HT1080 (cell line): ENCODE results near the gene SLC34A3. TPM values are rescaled to one million over a fixed set of nuclear protein-coding genes. Genes with fewer than 3 reads are reported as not detected.

Experiments used
- DNase-seq: peaks from one replicate; pipeline ENCODE4 v3.0.0-alpha.2; 2015; ENCODE audit warnings: low read depth
- total RNA-seq: library from RNA; depleted of rRNA; stranded (reverse); fragments of >200 nt; shearing (Covaris generic); gene quantifications from 2 replicates; pipeline ENCODE4 v1.2.3, GENCODE V29; 2014; rRNA removed

SLC34A3 gene
- total RNA-seq, 1 experiment from 2014 or later = not detected

GRCh38 chr9:137275203-137275587, 44.5 kb downstream of the SLC34A3 start:
- no peak for DNase-seq

DNA sequence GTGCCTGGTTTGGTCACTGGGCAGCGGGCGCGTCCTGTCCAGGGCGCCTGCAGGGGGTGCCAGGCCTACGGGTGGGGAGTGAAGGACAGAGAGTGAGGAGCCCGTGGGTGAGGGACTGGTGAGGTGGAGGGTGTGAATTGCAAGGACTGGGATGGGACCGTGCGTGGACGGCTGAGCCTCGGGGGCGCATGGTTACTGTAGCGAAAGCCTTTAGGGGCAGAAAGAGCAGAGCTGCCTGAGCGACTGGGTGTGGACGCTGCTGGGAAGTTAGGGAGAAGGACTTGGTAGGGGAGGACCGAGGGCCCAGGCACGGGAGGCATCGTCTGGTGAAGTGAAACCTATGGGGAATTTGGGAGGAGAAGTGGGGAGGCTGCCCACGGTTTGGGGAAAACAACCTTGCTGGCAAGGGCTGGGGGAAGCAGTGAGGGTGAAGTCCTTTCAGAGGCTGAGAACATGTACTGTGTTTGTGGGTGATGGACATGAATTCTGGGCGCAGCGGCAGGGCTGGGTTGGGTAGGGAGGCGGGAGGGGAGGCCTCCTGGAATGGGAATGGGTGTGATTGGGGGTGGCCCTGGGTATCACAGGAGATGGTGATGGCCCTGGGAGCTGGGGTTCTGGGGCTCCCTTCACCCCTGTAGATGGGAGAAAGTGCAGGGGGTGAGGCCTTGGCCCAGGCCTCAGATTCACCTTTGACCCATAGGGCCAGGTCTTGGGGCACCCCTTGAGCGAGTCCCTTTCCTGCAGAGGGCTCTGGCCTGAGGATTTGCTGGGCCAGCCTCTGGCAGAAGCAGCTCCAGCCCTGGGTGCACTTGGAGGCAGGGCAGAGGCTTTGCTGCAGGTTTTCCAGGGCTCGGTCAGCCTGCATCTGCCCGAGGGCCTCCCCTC, 45.1 kb downstream of the SLC34A3 start:
- DNase-seq = no peak

GRCh38 chr9:137276473-137277328, 46.0 kb downstream of the SLC34A3 start:
- peak; percentile 78 for DNase-seq

- DNase-seq = peak; percentile 96
Measured at GRCh38 chr9:137277329-137278041, 46.8 kb downstream of the SLC34A3 start, which contains the start of gene TOR4A. Gene TOR4A, plus strand, starts transcription at chr9:137277726. Its CDS starts 964 bp downstream, at chr9:137278690.

DNA sequence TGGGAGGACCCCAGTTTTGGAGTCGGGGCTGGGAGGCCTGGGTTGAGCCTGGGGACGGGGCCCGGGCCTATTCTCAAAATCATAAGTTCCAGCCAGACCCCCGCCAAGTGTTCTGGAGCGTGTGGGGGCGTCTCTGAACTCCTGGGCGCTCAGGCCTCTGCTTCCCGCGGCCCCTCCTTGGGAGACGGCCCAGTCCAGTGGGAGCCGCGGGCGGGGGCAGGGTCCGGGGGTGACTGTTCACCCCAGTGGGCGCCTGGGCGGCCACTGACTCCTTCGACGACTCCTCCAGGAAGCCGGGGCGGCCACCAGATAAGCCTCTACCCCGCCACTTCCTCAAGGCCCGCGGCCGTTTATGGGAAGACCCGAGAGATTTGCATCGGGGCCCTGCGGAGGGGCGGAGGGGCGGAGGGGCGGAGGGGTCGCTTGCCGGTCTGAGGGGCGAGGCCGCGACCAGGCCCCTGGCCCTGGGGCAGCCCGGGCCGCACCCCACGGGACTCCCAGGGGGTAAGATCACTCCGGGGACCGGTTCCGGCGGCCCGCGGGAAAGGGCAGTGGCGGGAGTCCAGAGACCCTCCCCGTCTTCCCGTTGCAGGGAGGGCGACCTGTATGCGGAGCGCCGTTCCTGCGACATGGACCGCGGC, 47.5 kb downstream of the SLC34A3 start:
- DNase-seq = no peak

- no peak for DNase-seq
Measured at GRCh38 chr9:137278721-137279711, 48.3 kb downstream of the SLC34A3 start.

- DNase-seq = no peak
Measured at GRCh38 chr9:137279741-137280473, 49.2 kb downstream of the SLC34A3 start.

DNA sequence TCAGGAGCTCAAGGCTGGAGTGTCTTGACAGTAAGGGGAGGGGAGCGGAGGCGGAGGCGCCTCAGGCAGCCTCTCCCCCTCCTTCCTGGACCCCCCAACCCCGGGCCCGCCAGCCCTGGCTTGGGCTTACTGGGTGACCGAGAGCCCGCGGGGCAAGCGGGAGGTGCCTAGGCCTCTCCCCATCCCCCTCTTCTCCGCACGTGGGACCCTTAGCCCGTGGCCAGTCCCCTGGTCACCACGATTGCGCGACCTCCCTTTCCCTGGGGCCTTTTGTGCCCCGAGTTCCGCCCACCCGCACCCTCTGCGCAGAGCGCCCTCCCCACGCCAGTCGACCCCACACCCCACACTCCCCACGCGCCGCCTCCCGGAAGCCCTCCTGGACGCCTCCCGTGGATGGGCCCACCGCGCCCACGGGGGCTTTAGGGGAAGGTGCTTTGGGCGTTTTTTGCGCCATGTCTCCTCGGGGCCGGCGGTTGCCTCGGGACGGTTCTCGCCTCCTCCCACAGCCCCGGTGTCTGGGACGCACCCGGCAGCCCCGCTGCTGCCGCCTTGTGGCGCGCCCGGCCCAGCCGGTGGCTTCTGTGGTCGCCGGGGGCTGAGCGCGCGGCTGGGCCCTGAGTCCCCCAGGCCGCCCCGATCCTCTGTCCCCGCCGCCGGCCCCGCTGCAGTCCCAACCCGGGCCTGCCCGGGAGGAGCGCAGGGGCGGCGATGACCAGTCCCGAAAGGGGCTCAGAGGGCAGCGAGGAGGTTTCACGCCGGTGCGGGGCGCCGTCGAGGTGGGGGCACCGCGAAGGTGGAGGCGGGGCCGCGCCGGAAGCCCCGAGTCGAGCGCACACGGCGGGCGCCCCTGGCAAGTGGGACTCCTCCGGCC, 50.0 kb downstream of the SLC34A3 start:
- DNase-seq = no peak

- DNase-seq = no peak
Measured at GRCh38 chr9:137281345-137282116, 50.8 kb downstream of the SLC34A3 start.

Other genes starting within 250 kb of the SLC34A3 start
- not detected in 2 replicates for gene LCNL1, start 247.9 kb upstream of the SLC34A3 start, total RNA-seq
- gene PAXX, start 238.5 kb upstream of the SLC34A3 start, total RNA-seq = 68.0 and 77.8 TPM in 2 replicates
- 1.0 and 1.7 TPM in 2 replicates for gene CLIC3, start 234.3 kb upstream of the SLC34A3 start, total RNA-seq
- 7.5 and 9.0 TPM in 2 replicates for gene ABCA2, start 202.7 kb upstream of the SLC34A3 start, total RNA-seq
- gene FUT7, start 198.8 kb upstream of the SLC34A3 start, total RNA-seq = not detected in 2 replicates
- 31.5 and 39.2 TPM in 2 replicates for gene NPDC1, start 184.7 kb upstream of the SLC34A3 start, total RNA-seq
- gene ENTPD2, start 176.8 kb upstream of the SLC34A3 start, total RNA-seq = not detected in 2 replicates
- 58.5 and 69.2 TPM in 2 replicates for gene SAPCD2, start 160.3 kb upstream of the SLC34A3 start, total RNA-seq
- 12.0 and 15.6 TPM in 2 replicates for gene UAP1L1, start 153.4 kb upstream of the SLC34A3 start, total RNA-seq
- 56.1 and 59.3 TPM in 2 replicates for gene MAN1B1, start 143.9 kb upstream of the SLC34A3 start, total RNA-seq
- gene DPP7, start 116.2 kb upstream of the SLC34A3 start, total RNA-seq = 43.8 and 45.5 TPM in 2 replicates
- not detected in 2 replicates for gene GRIN1, start 91.7 kb upstream of the SLC34A3 start, total RNA-seq
- not detected in 2 replicates for gene LRRC26, start 60.9 kb upstream of the SLC34A3 start, total RNA-seq
- gene TMEM210, start 58.8 kb upstream of the SLC34A3 start, total RNA-seq = not detected in 2 replicates
- 18.5 and 27.2 TPM in 2 replicates for gene ANAPC2, start 42.3 kb upstream of the SLC34A3 start, total RNA-seq
- gene SSNA1, start 42.2 kb upstream of the SLC34A3 start, total RNA-seq = 101 and 138 TPM in 2 replicates
- gene TPRN, start 30.2 kb upstream of the SLC34A3 start, total RNA-seq = 12.0 and 13.6 TPM in 2 replicates
- gene TMEM203, start 25.3 kb upstream of the SLC34A3 start, total RNA-seq = 63.4 and 65.8 TPM in 2 replicates
- gene NDOR1, start 25.2 kb upstream of the SLC34A3 start, total RNA-seq = 17.9 and 26.2 TPM in 2 replicates
- gene RNF208, start 8.7 kb upstream of the SLC34A3 start, total RNA-seq = 0.10 and 0.96 TPM in 2 replicates
- 1.1 and 1.4 TPM in 2 replicates for gene CYSRT1, start 5.7 kb upstream of the SLC34A3 start, total RNA-seq
- gene RNF224, start 3.4 kb upstream of the SLC34A3 start, total RNA-seq = not detected in 2 replicates
- 624 and 993 TPM in 2 replicates for gene TUBB4B, start 10.4 kb downstream of the SLC34A3 start, total RNA-seq
- gene STPG3, start 20.4 kb downstream of the SLC34A3 start, total RNA-seq = not detected in 2 replicates
- gene NELFB, start 24.4 kb downstream of the SLC34A3 start, total RNA-seq = 78.8 and 83.3 TPM in 2 replicates
- gene TOR4A, start 46.8 kb downstream of the SLC34A3 start, total RNA-seq = 66.1 and 74.7 TPM in 2 replicates
- gene NRARP, start 71.4 kb downstream of the SLC34A3 start, total RNA-seq = 0.30 and 0.90 TPM in 2 replicates
- gene EXD3, start 192.3 kb downstream of the SLC34A3 start, total RNA-seq = 3.5 and 4.7 TPM in 2 replicates
- gene NOXA1, start 192.5 kb downstream of the SLC34A3 start, total RNA-seq = 0.10 TPM in 1 of 2 replicates, not detected in the other
- gene ENTPD8, start 210.5 kb downstream of the SLC34A3 start, total RNA-seq = not detected in 2 replicates
- 34.5 and 40.0 TPM in 2 replicates for gene NSMF, start 228.4 kb downstream of the SLC34A3 start, total RNA-seq